ENCODE data around the gene SPG21.

SPG21 gene

DNA sequence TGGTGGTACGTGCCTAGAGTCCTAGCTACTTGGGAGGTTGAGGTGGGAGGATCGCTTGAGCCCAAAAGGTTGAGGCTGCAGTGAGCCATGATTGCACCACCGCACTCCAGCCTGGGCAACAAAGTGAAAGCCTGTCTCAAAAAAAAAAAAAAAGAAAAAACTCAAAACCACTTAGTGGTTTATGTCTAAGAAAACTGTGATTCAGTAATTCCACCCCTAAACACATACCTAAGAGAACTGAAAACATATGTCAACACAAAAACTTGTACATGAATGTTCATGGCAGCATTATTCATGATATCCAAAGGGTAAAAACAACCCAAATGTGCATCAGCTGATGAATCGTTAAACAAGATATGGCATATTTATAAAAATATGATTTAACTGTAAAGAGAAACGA, 14.3 kb downstream of the SPG21 start:
- DNase-seq (ENCODE audit: low spot score): no peak
- TF ChIP-seq, protein P1, sequence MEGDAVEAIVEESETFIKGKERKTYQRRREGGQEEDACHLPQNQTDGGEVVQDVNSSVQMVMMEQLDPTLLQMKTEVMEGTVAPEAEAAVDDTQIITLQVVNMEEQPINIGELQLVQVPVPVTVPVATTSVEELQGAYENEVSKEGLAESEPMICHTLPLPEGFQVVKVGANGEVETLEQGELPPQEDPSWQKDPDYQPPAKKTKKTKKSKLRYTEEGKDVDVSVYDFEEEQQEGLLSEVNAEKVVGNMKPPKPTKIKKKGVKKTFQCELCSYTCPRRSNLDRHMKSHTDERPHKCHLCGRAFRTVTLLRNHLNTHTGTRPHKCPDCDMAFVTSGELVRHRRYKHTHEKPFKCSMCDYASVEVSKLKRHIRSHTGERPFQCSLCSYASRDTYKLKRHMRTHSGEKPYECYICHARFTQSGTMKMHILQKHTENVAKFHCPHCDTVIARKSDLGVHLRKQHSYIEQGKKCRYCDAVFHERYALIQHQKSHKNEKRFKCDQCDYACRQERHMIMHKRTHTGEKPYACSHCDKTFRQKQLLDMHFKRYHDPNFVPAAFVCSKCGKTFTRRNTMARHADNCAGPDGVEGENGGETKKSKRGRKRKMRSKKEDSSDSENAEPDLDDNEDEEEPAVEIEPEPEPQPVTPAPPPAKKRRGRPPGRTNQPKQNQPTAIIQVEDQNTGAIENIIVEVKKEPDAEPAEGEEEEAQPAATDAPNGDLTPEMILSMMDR (IDR thresholded peaks at IDR 0.05; ENCODE audit: extremely low read depth, missing control alignments): no peak

DNA sequence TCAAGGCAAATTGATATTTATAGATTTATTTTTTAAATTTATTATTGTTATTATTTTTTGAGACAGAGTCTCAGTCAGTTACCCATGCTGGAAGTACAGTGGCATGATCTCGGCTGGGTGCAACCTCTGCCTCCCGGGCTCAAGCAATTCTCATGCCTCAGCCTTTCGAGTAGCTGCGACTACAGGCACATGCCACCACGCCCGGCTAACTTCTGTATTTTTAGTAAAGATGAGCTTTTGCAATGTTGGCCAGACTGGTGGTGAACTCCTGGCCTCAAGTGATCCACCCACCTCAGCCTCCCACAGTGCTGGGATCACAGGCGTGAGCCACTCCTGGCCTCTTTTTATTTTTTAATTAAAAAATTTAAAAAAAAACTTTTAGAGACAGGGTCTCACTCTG, 19.0 kb downstream of the SPG21 start:
- no peak for DNase-seq (ENCODE audit: low spot score)
- TF ChIP-seq, protein P1 (IDR thresholded peaks at IDR 0.05; ENCODE audit: extremely low read depth, missing control alignments): no peak

DNA sequence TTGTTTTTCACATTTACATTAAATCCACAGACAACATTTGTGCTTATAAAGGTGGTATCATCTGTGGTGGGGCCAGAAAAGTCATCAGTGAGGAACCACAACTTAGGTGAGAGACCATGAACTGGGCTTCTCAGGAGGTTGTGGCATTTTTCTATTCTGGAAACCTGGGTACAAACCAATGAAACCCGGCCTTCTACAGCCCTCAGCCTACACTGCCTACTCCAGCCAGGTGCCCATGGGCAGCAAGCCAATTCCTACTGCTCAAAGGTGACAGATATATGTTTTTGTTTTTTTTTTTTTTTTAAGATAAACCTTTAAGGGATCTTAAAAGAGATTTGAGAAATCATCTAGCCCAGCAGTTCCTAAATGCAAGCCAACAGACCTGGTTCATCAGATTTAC, 20.3 kb downstream of the SPG21 start:
- no peak for DNase-seq (ENCODE audit: low spot score)
- TF ChIP-seq, protein P1 (IDR thresholded peaks at IDR 0.05; ENCODE audit: extremely low read depth, missing control alignments): no peak

DNA sequence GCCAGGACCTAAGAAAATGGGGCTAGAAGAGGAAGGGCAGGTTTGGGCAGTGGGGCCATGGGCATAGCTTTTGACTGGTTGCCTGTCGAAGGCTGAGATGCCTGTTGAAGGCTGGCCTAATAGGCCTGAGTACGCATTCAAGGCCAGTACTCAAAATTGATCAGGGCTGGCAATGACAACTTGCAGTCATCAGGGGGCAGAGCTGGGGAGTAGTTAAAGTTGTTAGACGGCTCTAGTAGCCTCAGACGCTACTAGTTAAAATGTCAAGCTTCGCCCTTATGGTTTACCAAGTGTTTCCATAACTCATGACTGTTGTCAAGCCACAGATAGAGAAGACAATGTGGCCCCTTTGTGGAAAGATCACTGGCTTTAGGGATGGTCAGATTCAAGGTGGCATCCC, 28.7 kb downstream of the SPG21 start:
- no peak for DNase-seq (ENCODE audit: low spot score)
- TF ChIP-seq, protein P1 (IDR thresholded peaks at IDR 0.05; ENCODE audit: extremely low read depth, missing control alignments): no peak

DNA sequence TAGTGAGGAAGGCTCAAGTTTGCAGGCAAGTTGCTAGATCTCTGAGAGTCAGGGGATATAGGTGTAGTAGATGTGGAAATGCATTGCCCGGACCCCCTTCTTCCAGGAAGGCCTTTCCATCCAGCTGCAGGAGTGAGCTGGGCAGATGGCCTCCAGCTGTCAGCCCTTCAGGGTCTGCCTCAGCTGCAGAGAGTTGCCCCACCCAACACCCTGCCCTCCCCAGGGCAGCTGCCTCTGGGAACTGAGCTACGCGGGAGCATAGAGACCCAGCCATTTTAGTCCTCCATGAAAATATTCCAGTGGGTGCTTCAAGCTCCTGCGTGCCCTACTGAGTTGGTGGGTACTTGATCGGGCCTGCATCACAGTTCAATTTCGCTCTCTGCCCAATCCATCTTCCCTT, 29.6 kb downstream of the SPG21 start:
- no peak for DNase-seq (ENCODE audit: low spot score)
- TF ChIP-seq, protein P1 (IDR thresholded peaks at IDR 0.05; ENCODE audit: extremely low read depth, missing control alignments): no peak

DNA sequence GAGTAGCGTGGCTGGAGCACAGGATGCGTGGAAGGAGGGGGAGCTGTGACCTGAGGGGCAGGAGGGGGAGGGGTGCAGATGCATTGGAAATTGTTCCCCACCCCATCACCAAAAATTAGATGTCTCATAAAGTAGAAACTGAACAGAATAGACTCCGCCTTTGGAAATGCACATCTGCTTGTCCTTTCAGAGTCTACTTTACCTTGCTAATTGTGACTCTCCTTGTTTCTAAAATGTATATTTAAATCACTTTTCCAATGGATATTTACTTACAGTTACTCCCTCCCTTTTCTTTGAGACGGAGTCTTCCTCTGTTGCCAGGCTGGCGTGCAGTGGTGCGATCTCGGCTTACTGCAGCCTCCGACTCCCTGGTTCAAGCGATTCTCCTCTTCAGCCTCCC, 30.6 kb downstream of the SPG21 start:
- DNase-seq (ENCODE audit: low spot score): no peak

DNA sequence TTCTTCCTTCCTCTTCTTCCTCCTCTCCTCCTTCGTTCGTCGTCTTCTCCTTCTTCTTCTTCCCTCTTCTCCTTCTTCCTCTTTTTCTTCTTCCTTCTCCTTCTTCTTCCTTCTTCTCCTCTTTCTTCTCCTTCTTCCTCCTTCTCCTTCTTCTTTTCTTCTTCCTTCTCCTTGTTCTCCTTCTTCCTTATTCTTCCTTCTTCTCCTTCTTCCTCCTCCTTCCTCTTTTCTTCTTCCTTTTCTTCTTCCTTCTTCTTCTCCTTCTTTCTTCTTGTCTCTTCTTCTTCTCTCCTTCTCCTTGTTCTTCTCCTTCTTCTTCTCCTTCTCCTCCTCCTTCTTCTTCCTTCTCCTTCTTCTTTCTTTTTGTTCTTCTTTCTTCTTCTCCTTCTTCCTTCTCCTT, 35.3 kb downstream of the SPG21 start:
- no peak for DNase-seq (ENCODE audit: low spot score)
- TF ChIP-seq, protein P1 (IDR thresholded peaks at IDR 0.05; ENCODE audit: extremely low read depth, missing control alignments): no peak

More for the DNA sequence above, 30.6 kb downstream of the SPG21 start:
- TF ChIP-seq, protein P1 (IDR thresholded peaks at IDR 0.05; ENCODE audit: extremely low read depth, missing control alignments): no peak

Measured in GM20000 (cell line).